Neural progenitor cell (in vitro differentiated cells): ENCODE measurements around the gene ALAS1. TPM values are rescaled to one million over a fixed set of nuclear protein-coding genes. Genes with fewer than 3 reads are reported as not detected.
A peak's percentile ranks its signal among the peaks of the same experiment; 100 is the strongest.

Source experiments
- DNase-seq: peaks from one replicate; pipeline ENCODE4 v3.0.0-alpha.2; 2016; ENCODE audit warnings: low spot score
- H2AFZ ChIP-seq: fragments of 200-600 bp; sonication (generic); replicated peaks from 2 replicates; pipeline ENCODE4 v1.6.1; 2016; ENCODE audit warnings: antibody characterized with exemption
- H3F3A ChIP-seq: fragments of 200-600 bp; sonication (generic); 2 replicates; pipeline ENCODE4 v1.6.1; 2016; ENCODE audit warnings: antibody characterized with exemption, low read depth
- H3K27ac ChIP-seq: fragments of 200-600 bp; sonication (generic); 2 replicates; pipeline ENCODE4 v1.5.1; 2016; ENCODE audit warnings: mild to moderate bottlenecking
- H3K27me3 ChIP-seq: fragments of 200-600 bp; sonication (generic); 2 replicates; pipeline ENCODE4 v1.6.1; 2016; ENCODE audit warnings: mild to moderate bottlenecking, moderate library complexity
- H3K36me3 ChIP-seq: fragments of 200-600 bp; sonication (generic); 2 replicates; pipeline ENCODE4 v1.5.1; 2016
- H3K4me1 ChIP-seq: fragments of 200-600 bp; sonication (generic); 2 replicates; pipeline ENCODE4 v1.6.1; 2016; ENCODE audit warnings: mixed run types
- H3K4me2 ChIP-seq: fragments of 200-600 bp; sonication (generic); 2 replicates; pipeline ENCODE4 v1.6.1; 2016
- H3K4me3 ChIP-seq: fragments of 200-600 bp; sonication (generic); 2 replicates; pipeline ENCODE4 v1.5.1; 2016
- H3K79me2 ChIP-seq: fragments of 200-600 bp; sonication (generic); 2 replicates; pipeline ENCODE4 v1.6.1; 2016; ENCODE audit warnings: low read depth
- H3K9ac ChIP-seq: fragments of 200-600 bp; sonication (generic); 2 replicates; pipeline ENCODE4 v1.6.1; 2016
- H3K9me3 ChIP-seq: fragments of 200-600 bp; sonication (generic); 2 replicates; pipeline ENCODE4 v1.5.1; 2016; ENCODE audit warnings: low read depth
- H4K20me1 ChIP-seq: fragments of 200-600 bp; sonication (generic); 2 replicates; pipeline ENCODE4 v1.6.1; 2016; ENCODE audit warnings: low read depth
- H3K27ac Mint-ChIP-seq: 3 replicates; pipeline ENCODE4 v1.8.0; 2021; ENCODE audit warnings: mixed read lengths
- H3K27me3 Mint-ChIP-seq: 2 replicates; pipeline ENCODE4 v1.8.0; 2022; ENCODE audit warnings: low read depth, mild to moderate bottlenecking, inconsistent platforms, moderate library complexity, mixed read lengths; ENCODE audit not compliant: insufficient read depth
- H3K36me3 Mint-ChIP-seq: 3 replicates; pipeline ENCODE4 v1.8.0; 2021; ENCODE audit warnings: mixed read lengths
- H3K4me1 Mint-ChIP-seq: 3 replicates; pipeline ENCODE4 v1.8.0; 2021; ENCODE audit warnings: mixed read lengths
- H3K4me3 Mint-ChIP-seq: 3 replicates; pipeline ENCODE4 v1.8.0; 2021; ENCODE audit warnings: mild to moderate bottlenecking, moderate library complexity, mixed read lengths
- H3K9me3 Mint-ChIP-seq: 3 replicates; pipeline ENCODE4 v1.8.0; 2020; ENCODE audit warnings: mixed read lengths
- CTCF ChIP-seq: fragments of 200-600 bp; sonication (generic); IDR thresholded peaks from 2 replicates; pipeline ENCODE4 v1.5.1; 2017; ENCODE audit warnings: antibody characterized with exemption, mild to moderate bottlenecking
- EZH2 ChIP-seq: fragments of 200-600 bp; sonication (generic); IDR thresholded peaks from 2 replicates; pipeline ENCODE4 v1.6.1; 2017; ENCODE audit warnings: antibody characterized with exemption, mild to moderate bottlenecking, moderate library complexity
- EZH2phosphoT487 ChIP-seq: fragments of 200-600 bp; sonication (generic); IDR thresholded peaks from 2 replicates; pipeline ENCODE4 v1.6.1; 2017; ENCODE audit warnings: antibody characterized with exemption
- total RNA-seq: library from RNA; depleted of rRNA; stranded (reverse); fragments of >200 nt; gene quantifications from 2 replicates; pipeline ENCODE4 v1.2.3, GENCODE V29; 2015; ENCODE audit warnings: low replicate concordance

The ALAS1 gene
- total RNA-seq, 1 donor from 2014 or later: 35.0 TPM

- Histone ChIP-seq H3K4me1 (no peaks in the 10 kb centered on the region), H3K27me3 (no peaks in the 10 kb centered on the region), H2AFZ (no peak overlapping the region), H3K4me3 (no peak overlapping the region), H3K79me2 (no peaks in the 10 kb centered on the region), H3K9ac (no peak overlapping the region), H3K36me3 (no peaks in the 10 kb centered on the region), H3K4me2 (no peak overlapping the region), H3K9me3 (no peaks in the 10 kb centered on the region), H3K27ac (no peak overlapping the region), H4K20me1 (no peaks in the 10 kb centered on the region), H3F3A (no peaks in the 10 kb centered on the region)
- H3K27ac Mint-ChIP-seq: peak overlapping the region; percentile 39
- no peak overlapping the region for H3K4me3 Mint-ChIP-seq
- peaks cover 7% of the 10 kb centered on the region for H3K27me3 Mint-ChIP-seq
- H3K36me3 Mint-ChIP-seq: no peaks in the 10 kb centered on the region
- no peak for TF ChIP-seq EZH2phosphoT487
- no peak for TF ChIP-seq EZH2
- TF ChIP-seq CTCF: no peak
- H3K9me3 Mint-ChIP-seq: no peaks in the 10 kb centered on the region
- DNase-seq: no peak
- H3K4me1 Mint-ChIP-seq: peaks cover 16% of the 10 kb centered on the region
Observed at GRCh38 chr3:52175416-52176179, 22.4 kb upstream of the ALAS1 start.

GRCh38 chr3:52176180-52176752 is 21.7 kb upstream of the ALAS1 start:
- DNase-seq: no peak
- H3K9me3 ChIP-seq: no peaks in the 10 kb centered on the region
- Mint-ChIP-seq H3K4me3 (no peak overlapping the region), H3K27ac (peak overlapping the region; percentile 80), H3K4me1 (peaks cover 16% of the 10 kb centered on the region), H3K9me3 (no peaks in the 10 kb centered on the region), H3K36me3 (no peaks in the 10 kb centered on the region), H3K27me3 (peaks cover 10% of the 10 kb centered on the region)
- no peak overlapping the region for H3K4me2 ChIP-seq
- H3K4me3 ChIP-seq: no peak overlapping the region
- H3F3A ChIP-seq: no peaks in the 10 kb centered on the region
- H3K36me3 ChIP-seq: no peaks in the 10 kb centered on the region
- TF ChIP-seq CTCF (no peak), EZH2 (no peak), EZH2phosphoT487 (no peak)
- H2AFZ ChIP-seq: no peak overlapping the region
- no peak overlapping the region for H3K27ac ChIP-seq
- H3K27me3 ChIP-seq: no peaks in the 10 kb centered on the region
- no peak overlapping the region for H3K9ac ChIP-seq
- H4K20me1 ChIP-seq: no peaks in the 10 kb centered on the region
- no peaks in the 10 kb centered on the region for H3K4me1 ChIP-seq
- H3K79me2 ChIP-seq: no peaks in the 10 kb centered on the region

- Mint-ChIP-seq H3K4me1 (peaks cover 12% of the 10 kb centered on the region), H3K4me3 (no peak overlapping the region), H3K36me3 (no peaks in the 10 kb centered on the region), H3K27me3 (peaks cover 12% of the 10 kb centered on the region), H3K27ac (peak overlapping the region; percentile 42), H3K9me3 (no peaks in the 10 kb centered on the region)
- Histone ChIP-seq H3K36me3 (no peaks in the 10 kb centered on the region), H3K79me2 (no peaks in the 10 kb centered on the region), H2AFZ (no peak overlapping the region), H3K27me3 (no peaks in the 10 kb centered on the region), H3K4me3 (no peak overlapping the region), H3K27ac (no peak overlapping the region), H3F3A (no peaks in the 10 kb centered on the region), H3K9me3 (no peaks in the 10 kb centered on the region), H3K4me2 (no peak overlapping the region), H4K20me1 (no peaks in the 10 kb centered on the region), H3K9ac (no peak overlapping the region), H3K4me1 (no peaks in the 10 kb centered on the region)
- TF ChIP-seq CTCF: no peak
- TF ChIP-seq EZH2phosphoT487: no peak
- no peak for TF ChIP-seq EZH2
- DNase-seq: no peak
Observed at GRCh38 chr3:52176951-52177700, 20.8 kb upstream of the ALAS1 start.
